Mesothelial cell of epicardium (in vitro differentiated cells): ENCODE data around the gene FBXO31. TPM values are rescaled to one million over a fixed set of nuclear protein-coding genes. Genes with fewer than 3 reads are reported as not detected.
A peak's percentile ranks its signal among the peaks of the same experiment; 100 is the strongest.

Source experiments
- DNase-seq, 2 experiments: peaks; one replicate each; pipeline ENCODE4 v3.0.0; 2021; ENCODE audit warnings: low spot score in 2 of 2; ENCODE audit not compliant: unreplicated experiment in 2 of 2
- H3K27ac Mint-ChIP-seq: 2 replicates; pipeline ENCODE4 v1.8.0; 2021; ENCODE audit warnings: mixed read lengths
- H3K27me3 Mint-ChIP-seq: 2 replicates; pipeline ENCODE4 v1.8.0; 2021; ENCODE audit warnings: low read depth, mixed read lengths
- H3K36me3 Mint-ChIP-seq: 2 replicates; pipeline ENCODE4 v1.8.0; 2021; ENCODE audit warnings: mixed read lengths
- H3K4me1 Mint-ChIP-seq: 2 replicates; pipeline ENCODE4 v1.8.0; 2021; ENCODE audit warnings: mixed read lengths
- H3K4me3 Mint-ChIP-seq: 2 replicates; pipeline ENCODE4 v1.8.0; 2021; ENCODE audit warnings: mild to moderate bottlenecking, moderate library complexity, mixed read lengths
- H3K9me3 Mint-ChIP-seq: 2 replicates; pipeline ENCODE4 v1.8.0; 2021; ENCODE audit warnings: mixed read lengths
- total RNA-seq: library from RNA; stranded (reverse); gene quantifications from 3 replicates; pipeline ENCODE4 v1.2.1, GENCODE V29; 2021
- TF ChIP-seq, protein P1 (sequence below): fragments of 200-600 bp; sonication (generic); IDR thresholded peaks from one replicate; pipeline ENCODE4 v1.5.0; 2021; ENCODE audit warnings: antibody characterized with exemption; ENCODE audit not compliant: unreplicated experiment

FBXO31 gene
- total RNA-seq, 1 donor from 2014 or later = 38.1 TPM

DNA sequence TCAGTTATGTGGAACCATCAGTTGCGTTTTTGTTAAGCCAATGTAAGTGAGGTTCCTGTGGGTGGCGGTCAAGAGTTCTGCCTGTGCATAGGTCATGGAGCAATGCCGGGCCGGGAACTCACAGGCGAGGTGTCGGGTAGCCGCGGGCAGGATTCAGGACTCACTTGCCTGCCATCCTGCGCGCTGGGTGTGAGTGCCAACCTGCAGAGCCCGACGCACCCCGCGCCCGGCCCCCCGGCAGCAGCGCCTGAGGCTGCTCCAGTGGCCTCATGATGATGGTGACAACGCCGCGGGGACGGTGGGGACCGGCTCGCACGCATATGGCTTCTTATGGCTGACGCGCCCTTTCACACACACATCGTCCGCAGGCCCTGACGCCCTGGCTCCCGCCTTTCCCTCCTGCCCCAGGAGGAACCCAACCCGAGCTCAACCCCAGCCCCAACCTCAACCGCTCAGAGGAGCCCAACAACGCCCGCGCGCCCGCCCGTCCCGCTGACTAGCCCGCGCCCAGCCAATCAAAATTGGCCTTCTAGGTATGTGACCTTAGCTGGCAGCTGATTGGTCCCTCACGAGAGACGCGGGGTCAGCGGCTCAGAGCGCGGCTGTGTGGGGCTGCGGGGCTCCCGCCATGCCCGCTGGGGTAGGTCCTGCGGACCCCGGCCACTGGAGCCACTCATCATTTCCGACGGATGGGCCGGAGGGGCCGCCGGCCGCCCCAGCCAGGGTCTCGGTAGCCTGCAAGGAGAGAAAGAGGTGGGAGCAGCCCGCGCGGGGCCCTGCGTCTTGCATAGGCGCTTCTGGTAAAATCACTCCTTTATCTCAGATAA is 66.4 kb downstream of the FBXO31 start, which contains the start of gene C16orf95:
Gene C16orf95 (minus strand): TSS at position 470 of the 827 bp plus-strand sequence. CDS start 150 bp downstream, at position 320.
- H3K27me3 Mint-ChIP-seq = no peaks in the 10 kb centered on the region
- TF ChIP-seq, protein P1, sequence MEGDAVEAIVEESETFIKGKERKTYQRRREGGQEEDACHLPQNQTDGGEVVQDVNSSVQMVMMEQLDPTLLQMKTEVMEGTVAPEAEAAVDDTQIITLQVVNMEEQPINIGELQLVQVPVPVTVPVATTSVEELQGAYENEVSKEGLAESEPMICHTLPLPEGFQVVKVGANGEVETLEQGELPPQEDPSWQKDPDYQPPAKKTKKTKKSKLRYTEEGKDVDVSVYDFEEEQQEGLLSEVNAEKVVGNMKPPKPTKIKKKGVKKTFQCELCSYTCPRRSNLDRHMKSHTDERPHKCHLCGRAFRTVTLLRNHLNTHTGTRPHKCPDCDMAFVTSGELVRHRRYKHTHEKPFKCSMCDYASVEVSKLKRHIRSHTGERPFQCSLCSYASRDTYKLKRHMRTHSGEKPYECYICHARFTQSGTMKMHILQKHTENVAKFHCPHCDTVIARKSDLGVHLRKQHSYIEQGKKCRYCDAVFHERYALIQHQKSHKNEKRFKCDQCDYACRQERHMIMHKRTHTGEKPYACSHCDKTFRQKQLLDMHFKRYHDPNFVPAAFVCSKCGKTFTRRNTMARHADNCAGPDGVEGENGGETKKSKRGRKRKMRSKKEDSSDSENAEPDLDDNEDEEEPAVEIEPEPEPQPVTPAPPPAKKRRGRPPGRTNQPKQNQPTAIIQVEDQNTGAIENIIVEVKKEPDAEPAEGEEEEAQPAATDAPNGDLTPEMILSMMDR = no peak
- H3K9me3 Mint-ChIP-seq = no peaks in the 10 kb centered on the region
- H3K27ac Mint-ChIP-seq = peak within 1 kb of the TSS; percentile 98
- DNase-seq = peak; percentile 94 to 97
- H3K36me3 Mint-ChIP-seq = no peaks in the 10 kb centered on the region
- peak within 1 kb of the TSS; percentile 94 for H3K4me3 Mint-ChIP-seq
- peaks cover 11% of the 10 kb centered on the region for H3K4me1 Mint-ChIP-seq

GRCh38 chr16:87316450-87316922 is 67.1 kb downstream of the FBXO31 start:
- H3K4me1 Mint-ChIP-seq = peaks cover 11% of the 10 kb centered on the region
- no peaks in the 10 kb centered on the region for H3K36me3 Mint-ChIP-seq

DNA sequence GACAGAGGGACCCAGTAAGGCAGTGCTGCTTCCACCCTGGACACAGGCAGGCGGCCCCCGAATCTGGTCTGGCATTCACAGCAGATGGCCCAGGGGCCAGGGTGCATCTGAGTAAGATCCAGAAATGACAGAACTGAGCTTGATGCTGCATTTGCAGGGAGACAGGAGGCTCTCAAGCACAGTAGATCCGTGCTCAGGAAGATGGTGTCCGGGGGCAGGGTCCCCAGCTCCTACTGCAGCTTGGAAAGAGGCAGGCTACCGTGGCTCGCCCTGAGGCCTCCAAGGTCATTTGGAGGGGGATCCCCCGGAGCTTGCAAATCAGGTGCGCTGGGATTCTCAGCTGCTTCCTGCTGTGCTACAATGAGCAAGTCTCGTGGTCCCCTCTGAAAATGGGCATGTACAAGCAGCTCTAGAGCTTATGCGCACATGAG is 68.6 kb downstream of the FBXO31 start:
- Mint-ChIP-seq H3K4me1 (peaks cover 11% of the 10 kb centered on the region), H3K27ac (no peak overlapping the region), H3K27me3 (no peaks in the 10 kb centered on the region), H3K36me3 (no peaks in the 10 kb centered on the region), H3K9me3 (no peaks in the 10 kb centered on the region), H3K4me3 (no peak overlapping the region)
- TF ChIP-seq, protein P1 = no peak
- DNase-seq = no peak

More at GRCh38 chr16:87316450-87316922, 67.1 kb downstream of the FBXO31 start:
- Mint-ChIP-seq H3K4me3 (peak overlapping the region; percentile 94), H3K9me3 (no peaks in the 10 kb centered on the region), H3K27me3 (no peaks in the 10 kb centered on the region), H3K27ac (no peak overlapping the region)
- no peak for DNase-seq
- TF ChIP-seq, protein P1 = no peak

- Mint-ChIP-seq H3K36me3 (peaks cover 5% of the 10 kb centered on the region), H3K27me3 (no peaks in the 10 kb centered on the region), H3K27ac (no peak overlapping the region), H3K4me1 (no peaks in the 10 kb centered on the region), H3K9me3 (peaks cover 4% of the 10 kb centered on the region), H3K4me3 (no peak overlapping the region)
- DNase-seq = no peak
- TF ChIP-seq, protein P1 = no peak
Measured at GRCh38 chr16:87312008-87312407, 71.6 kb downstream of the FBXO31 start.

DNA sequence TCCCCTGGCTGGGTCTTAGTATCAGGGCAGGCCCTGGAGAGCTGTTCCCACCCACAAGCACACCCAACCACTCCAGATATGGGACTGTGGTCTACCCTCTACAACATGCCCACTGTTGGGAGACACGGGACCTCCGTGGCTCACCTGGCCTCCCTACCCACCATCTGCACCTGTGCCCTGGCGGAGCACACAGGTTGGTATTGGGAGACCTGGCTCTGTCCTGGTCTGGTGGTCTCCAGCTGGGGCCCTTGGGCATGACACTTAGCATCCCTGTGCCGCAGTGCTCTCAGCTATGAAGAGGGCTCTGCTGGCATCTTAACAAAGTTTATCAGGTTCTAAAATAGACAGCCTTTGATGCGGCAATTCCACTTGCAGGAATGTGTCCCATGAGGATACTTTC is 72.2 kb downstream of the FBXO31 start:
- Mint-ChIP-seq H3K4me3 (no peak overlapping the region), H3K27ac (no peak overlapping the region), H3K9me3 (peaks cover 4% of the 10 kb centered on the region), H3K27me3 (no peaks in the 10 kb centered on the region), H3K4me1 (no peaks in the 10 kb centered on the region), H3K36me3 (peaks cover 5% of the 10 kb centered on the region)
- no peak for DNase-seq
- TF ChIP-seq, protein P1 = no peak
